Gastrocnemius medialis (tissue), 4 donors: ENCODE measurements around the gene CEP78.
"Not testable (repeated sequence)": the region's sequence is repeated elsewhere in the genome, so short reads cannot be mapped to it uniquely, and the experiment has no call there.

Experiments used
- POLR2A ChIP-seq, 2 donors: fragments of 450-650 bp; IDR thresholded peaks; one replicate each; pipeline ENCODE4 v1.6.1; 2017; ENCODE audit warnings: antibody characterized with exemption in 2 of 2, mild to moderate bottlenecking in 2 of 2, moderate library complexity in 2 of 2
- TF ChIP-seq, protein P1 (sequence below), 5 experiments: fragments of 450-650 bp in 3 of 5; fragments of 200-600 bp in 2 of 5; sonication (generic) in 2 of 5; IDR thresholded peaks in 4 of 5; conservative IDR thresholded peaks in 1 of 5; 1 replicate in 4 of 5; 2 replicates in 1 of 5; pipeline ENCODE4 v1.5.1; 2016 to 2019; ENCODE audit warnings: antibody characterized with exemption in 5 of 5, mild to moderate bottlenecking in 3 of 5, moderate library complexity in 3 of 5

DNA sequence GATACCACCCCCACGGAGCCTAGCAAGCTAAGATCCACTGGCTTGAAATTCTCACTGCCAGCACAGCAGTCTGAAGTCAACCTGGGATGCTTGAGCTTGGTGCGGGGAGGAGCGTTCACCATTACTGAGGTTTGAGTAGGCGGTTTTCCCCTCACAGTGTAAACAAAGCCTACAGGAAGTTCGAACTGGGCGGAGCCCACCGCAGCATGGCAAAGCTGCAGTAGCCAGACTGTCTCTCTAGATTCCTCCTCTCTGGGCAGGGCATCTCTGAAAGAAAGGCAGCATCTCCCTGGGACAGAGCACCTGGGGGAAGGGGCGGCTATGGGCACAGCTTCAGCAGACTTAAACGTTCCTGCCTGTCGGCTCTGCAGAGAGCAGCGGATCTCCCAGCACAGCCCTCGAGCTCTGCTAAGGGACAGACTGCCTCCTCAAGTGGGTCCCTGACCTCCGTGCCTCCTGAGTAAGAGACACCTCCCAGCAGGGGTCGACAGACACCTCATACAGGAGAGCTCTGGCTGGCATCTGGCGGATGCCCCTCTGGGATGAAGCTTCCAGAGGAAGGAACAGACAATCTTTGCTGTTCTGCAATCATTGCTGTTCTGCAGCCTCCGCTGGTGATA is 34.6 kb upstream of the CEP78 start:
- TF ChIP-seq, protein P1, sequence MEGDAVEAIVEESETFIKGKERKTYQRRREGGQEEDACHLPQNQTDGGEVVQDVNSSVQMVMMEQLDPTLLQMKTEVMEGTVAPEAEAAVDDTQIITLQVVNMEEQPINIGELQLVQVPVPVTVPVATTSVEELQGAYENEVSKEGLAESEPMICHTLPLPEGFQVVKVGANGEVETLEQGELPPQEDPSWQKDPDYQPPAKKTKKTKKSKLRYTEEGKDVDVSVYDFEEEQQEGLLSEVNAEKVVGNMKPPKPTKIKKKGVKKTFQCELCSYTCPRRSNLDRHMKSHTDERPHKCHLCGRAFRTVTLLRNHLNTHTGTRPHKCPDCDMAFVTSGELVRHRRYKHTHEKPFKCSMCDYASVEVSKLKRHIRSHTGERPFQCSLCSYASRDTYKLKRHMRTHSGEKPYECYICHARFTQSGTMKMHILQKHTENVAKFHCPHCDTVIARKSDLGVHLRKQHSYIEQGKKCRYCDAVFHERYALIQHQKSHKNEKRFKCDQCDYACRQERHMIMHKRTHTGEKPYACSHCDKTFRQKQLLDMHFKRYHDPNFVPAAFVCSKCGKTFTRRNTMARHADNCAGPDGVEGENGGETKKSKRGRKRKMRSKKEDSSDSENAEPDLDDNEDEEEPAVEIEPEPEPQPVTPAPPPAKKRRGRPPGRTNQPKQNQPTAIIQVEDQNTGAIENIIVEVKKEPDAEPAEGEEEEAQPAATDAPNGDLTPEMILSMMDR (IDR thresholded peaks at IDR 0.05 in 4 of 5, conservative IDR thresholded peaks at IDR 0.05 in 1 of 5) = not testable (repeated sequence)
- TF ChIP-seq POLR2A (IDR thresholded peaks at IDR 0.05) = not testable (repeated sequence)
